Common myeloid progenitor, CD34-positive (primary cell): ENCODE results near the gene STAT3.
"Not testable (repeated sequence)": the region's sequence is repeated elsewhere in the genome, so short reads cannot be mapped to it uniquely, and the experiment has no call there.

Experiments used
- CTCF ChIA-PET: fragments of 350-600 bp; sonication (Branson Sonifier 250); formaldehyde crosslinking; loops from one replicate; lab custom pipeline; 2021; ENCODE audit warnings: antibody characterized with exemption; lab: Charles Lee
- POLR2A ChIA-PET: fragments of 350-600 bp; sonication (Branson Sonifier 250); formaldehyde crosslinking; loops from one replicate; lab custom pipeline; 2021; ENCODE audit warnings: antibody characterized with exemption; lab: Charles Lee
- DNase-seq, 3 donors: peaks; one replicate each; pipeline versions ENCODE4 v3.0.0 to v3.0.0-alpha.2; 2013
- H3K27ac ChIP-seq, 2 experiments: 1 replicate in 1 of 2; 2 replicates in 1 of 2; pipeline ENCODE4 v1.7.0; 2013; ENCODE audit warnings: inconsistent platforms in 2 of 2, low read length in 2 of 2, mild to moderate bottlenecking in 2 of 2, low read depth in 1 of 2, moderate library complexity in 1 of 2; ENCODE audit not compliant: severe bottlenecking in 2 of 2, insufficient read depth in 1 of 2, poor library complexity in 1 of 2
- H3K27me3 ChIP-seq, 5 experiments: replicated peaks in 2 of 5; 1 replicate in 3 of 5; 2 replicates in 2 of 5; pipeline versions ENCODE4 v1.6.1 to v1.7.0; 2013; ENCODE audit warnings: low read length in 4 of 5, mild to moderate bottlenecking in 2 of 5, moderate library complexity in 2 of 5, inconsistent platforms in 1 of 5; ENCODE audit not compliant: insufficient read depth in 5 of 5, control insufficient read depth in 4 of 5
- H3K36me3 ChIP-seq, 4 experiments: 1 replicate in 2 of 4; 2 replicates in 2 of 4; pipeline versions ENCODE4 v1.6.1 to v1.7.0; 2013; ENCODE audit warnings: low read length in 3 of 4, control low read depth in 1 of 4, mild to moderate bottlenecking in 1 of 4; ENCODE audit not compliant: control insufficient read depth in 4 of 4, insufficient read depth in 4 of 4
- H3K4me1 ChIP-seq, 4 experiments: 1 replicate in 3 of 4; 2 replicates in 1 of 4; pipeline versions ENCODE4 v1.6.1 to v1.7.1; 2013; ENCODE audit warnings: low read length in 3 of 4, mild to moderate bottlenecking in 3 of 4, control low read depth in 1 of 4, inconsistent platforms in 1 of 4, moderate library complexity in 1 of 4; ENCODE audit not compliant: control insufficient read depth in 4 of 4, insufficient read depth in 4 of 4; ENCODE audit errors: control extremely low read depth in 1 of 4
- H3K4me3 ChIP-seq, 7 experiments: 1 replicate in 4 of 7; 2 replicates in 3 of 7; pipeline versions ENCODE4 v1.5.1 to v1.7.0; 2013; ENCODE audit warnings: mild to moderate bottlenecking in 7 of 7, low read length in 6 of 7, moderate library complexity in 6 of 7, inconsistent platforms in 2 of 7, low read depth in 2 of 7, control low read depth in 1 of 7; ENCODE audit not compliant: insufficient read depth in 4 of 7, control insufficient read depth in 1 of 7; ENCODE audit errors: extremely low read depth in 1 of 7
- H3K9me3 ChIP-seq, 5 experiments: 1 replicate in 4 of 5; 2 replicates in 1 of 5; pipeline versions ENCODE4 v1.6.1 to v1.7.1; 2013; ENCODE audit warnings: low read length in 4 of 5, mild to moderate bottlenecking in 2 of 5, inconsistent platforms in 1 of 5, low read depth in 1 of 5, moderate library complexity in 1 of 5; ENCODE audit not compliant: control insufficient read depth in 4 of 5, insufficient read depth in 2 of 5; ENCODE audit errors: control extremely low read depth in 1 of 5
- WGBS: methylation state at CpG from one replicate; pipeline ENCODE4 v1.1.5; 2013; ENCODE audit not compliant: insufficient coverage; 5-methylcytosine and 5-hydroxymethylcytosine counted together

The STAT3 gene

GRCh38 chr17:42321555-42321954, 66.7 kb downstream of the STAT3 start:
- Histone ChIP-seq H3K36me3 (peaks cover 8 to 59% (median 38%) of the 10 kb centered on the region in 4 experiments), H3K27ac (peak overlapping the region; percentile 98 to 99), H3K4me1 (peaks cover 27 to 66% (median 66%) of the 10 kb centered on the region in 4 experiments), H3K27me3 (no peaks in the 10 kb centered on the region), H3K9me3 (no peaks in the 10 kb centered on the region), H3K4me3 (no peak overlapping the region)
- CTCF ChIA-PET = interaction anchor here (0.7 to 8.4 kb wide), 20 partner anchors 9 to 214 kb away, joined by 3 to 174 read pairs (median 5); partner anchors contain the start of genes NAGLU and STAT3
- 100% methylated on average over 2 of the region's 4 CpGs for WGBS
- DNase-seq = no peak
- POLR2A ChIA-PET = interaction anchor here (0.8 to 4.6 kb wide), 4 partner anchors 7 to 196 kb away, joined by 3 to 36 read pairs (median 10); partner anchors contain the start of gene STAT3

- POLR2A ChIA-PET = interaction anchor here (0.7 to 3.6 kb wide), 3 partner anchors 69 to 71 kb away, joined by 3 to 17 read pairs (median 3); partner anchors contain the start of gene STAT3
- H3K4me1 ChIP-seq = peaks cover 40 to 98% (median 96%) of the 10 kb centered on the region in 4 experiments
Observed at GRCh38 chr17:42317967-42318366, 70.3 kb downstream of the STAT3 start.

GRCh38 chr17:42317266-42317845, 70.9 kb downstream of the STAT3 start:
- CTCF ChIA-PET = interaction anchor here (1.0 to 12.4 kb wide), 4 partner anchors 86 to 210 kb away, joined by 3 to 132 read pairs (median 7); no protein-coding TSS in a partner anchor
- no peaks in the 10 kb centered on the region for H3K9me3 ChIP-seq
- peaks cover 2 to 53% (median 28%) of the 10 kb centered on the region in 4 experiments for H3K36me3 ChIP-seq
- H3K4me3 ChIP-seq = no peak overlapping the region
- peak overlapping the region in 1 of 2 experiments; percentile 99 for H3K27ac ChIP-seq
- POLR2A ChIA-PET = no interaction called here
- WGBS = 75% methylated on average over 5 of the region's 5 CpGs
- no peak for DNase-seq
- peaks cover 37 to 99% (median 96%) of the 10 kb centered on the region in 4 experiments for H3K4me1 ChIP-seq
- no peaks in the 10 kb centered on the region for H3K27me3 ChIP-seq

More at GRCh38 chr17:42317967-42318366, 70.3 kb downstream of the STAT3 start:
- peak overlapping the region in 1 of 2 experiments; percentile 99 for H3K27ac ChIP-seq
- not testable (repeated sequence) for H3K9me3 ChIP-seq, DNase-seq, H3K27me3 ChIP-seq, H3K4me3 ChIP-seq
- CTCF ChIA-PET = interaction anchor here (1.0 to 12.4 kb wide), 4 partner anchors 28 to 209 kb away, joined by 3 to 132 read pairs (median 4); no protein-coding TSS in a partner anchor
- 93% methylated on average over 5 of the region's 6 CpGs for WGBS
- H3K36me3 ChIP-seq = peaks cover 2 to 56% (median 30%) of the 10 kb centered on the region in 4 experiments

GRCh38 chr17:42316755-42317154, 71.5 kb downstream of the STAT3 start:
- no peak overlapping the region for H3K4me3 ChIP-seq
- no peak for DNase-seq
- peaks cover 31 to 99% (median 96%) of the 10 kb centered on the region in 4 experiments for H3K4me1 ChIP-seq
- H3K27me3 ChIP-seq = no peaks in the 10 kb centered on the region
- CTCF ChIA-PET = interaction anchor here (1.5 to 12.4 kb wide), 3 partner anchors 86 to 193 kb away, joined by 3 to 132 read pairs (median 11); no protein-coding TSS in a partner anchor
- POLR2A ChIA-PET = no interaction called here
- no peaks in the 10 kb centered on the region for H3K9me3 ChIP-seq
- no CpG with 5 or more reads among the region's 4 CpGs for WGBS
- H3K36me3 ChIP-seq = peaks cover 0 to 47% (median 25%) of the 10 kb centered on the region in 4 experiments
- peak overlapping the region; percentile 0 to 99 for H3K27ac ChIP-seq

GRCh38 chr17:42315402-42316156, 72.7 kb downstream of the STAT3 start:
- POLR2A ChIA-PET = interaction anchor here (0.6 to 0.8 kb wide), 2 partner anchors 87 to 92 kb away, joined by 3 to 4 read pairs; no protein-coding TSS in a partner anchor
- CTCF ChIA-PET = interaction anchor here (0.6 to 12.4 kb wide), 4 partner anchors 7 to 101 kb away, joined by 4 to 132 read pairs (median 52); no protein-coding TSS in a partner anchor

GRCh38 chr17:42313773-42314566, 74.3 kb downstream of the STAT3 start:
- no peak for DNase-seq
- peaks cover 2 to 67% (median 44%) of the 10 kb centered on the region in 4 experiments for H3K36me3 ChIP-seq

More at GRCh38 chr17:42315402-42316156, 72.7 kb downstream of the STAT3 start:
- peak overlapping the region; percentile 36 to 99 for H3K27ac ChIP-seq
- 48% methylated on average over 10 of the region's 10 CpGs for WGBS
- no peaks in the 10 kb centered on the region for H3K9me3 ChIP-seq
- no peaks in the 10 kb centered on the region for H3K27me3 ChIP-seq
- H3K36me3 ChIP-seq = peaks cover 2 to 51% (median 28%) of the 10 kb centered on the region in 4 experiments
- peak overlapping the region in 2 of 7 experiments; percentile 30 to 43 for H3K4me3 ChIP-seq
- DNase-seq = peak in 2 of 3 donors; percentile 72 to 78
- peaks cover 32 to 99% (median 96%) of the 10 kb centered on the region in 4 experiments for H3K4me1 ChIP-seq

More at GRCh38 chr17:42313773-42314566, 74.3 kb downstream of the STAT3 start:
- Histone ChIP-seq H3K27me3 (no peaks in the 10 kb centered on the region), H3K27ac (peak overlapping the region; percentile 62 to 99), H3K9me3 (no peaks in the 10 kb centered on the region), H3K4me1 (peaks cover 34 to 97% (median 89%) of the 10 kb centered on the region in 4 experiments), H3K4me3 (peak overlapping the region in 2 of 7 experiments; percentile 22 to 33)
- 86% methylated on average over 10 of the region's 14 CpGs for WGBS
- ChIA-PET POLR2A (interaction anchor here (1.0 to 3.7 kb wide), 5 partner anchors 8 to 92 kb away, joined by 3 to 29 read pairs (median 4); partner anchors contain the start of genes STAT3 and STAT5A), CTCF (interaction anchor here (0.8 to 12.4 kb wide), 13 partner anchors 9 to 213 kb away, joined by 3 to 132 read pairs (median 5); partner anchors contain the start of gene STAT3)
